HG03520 (cell line): ENCODE results near the gene WDR35.
A peak's percentile ranks its signal among the peaks of the same experiment; 100 is the strongest.

Source experiments
- ATAC-seq: cut with Tn5 transposase; IDR thresholded peaks from one replicate; pipeline ENCODE4 v1.9.1; 2021; ENCODE audit warnings: mild to moderate bottlenecking, moderate library complexity; ENCODE audit not compliant: unreplicated experiment

Gene WDR35

DNA sequence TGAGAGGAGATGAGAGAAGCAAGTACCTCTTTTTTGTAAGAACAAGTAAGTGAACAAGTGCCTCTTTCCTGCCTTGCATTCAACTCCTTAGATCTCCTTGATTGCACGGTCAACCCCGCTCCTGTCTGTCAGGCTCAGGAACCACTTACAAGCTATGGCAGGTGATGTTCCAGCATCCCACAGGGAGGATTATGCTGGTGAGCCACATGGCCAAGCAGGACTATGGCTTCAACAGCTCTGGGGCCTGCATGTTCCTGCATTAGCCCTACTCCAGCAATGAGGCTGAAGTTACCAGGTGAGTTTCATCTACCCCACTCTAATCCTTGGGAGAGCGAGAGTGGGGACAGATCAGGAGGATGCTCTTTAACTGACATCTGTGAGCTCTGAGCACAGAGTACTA is 117.6 kb downstream of the WDR35 start:
- ATAC-seq: no peak

DNA sequence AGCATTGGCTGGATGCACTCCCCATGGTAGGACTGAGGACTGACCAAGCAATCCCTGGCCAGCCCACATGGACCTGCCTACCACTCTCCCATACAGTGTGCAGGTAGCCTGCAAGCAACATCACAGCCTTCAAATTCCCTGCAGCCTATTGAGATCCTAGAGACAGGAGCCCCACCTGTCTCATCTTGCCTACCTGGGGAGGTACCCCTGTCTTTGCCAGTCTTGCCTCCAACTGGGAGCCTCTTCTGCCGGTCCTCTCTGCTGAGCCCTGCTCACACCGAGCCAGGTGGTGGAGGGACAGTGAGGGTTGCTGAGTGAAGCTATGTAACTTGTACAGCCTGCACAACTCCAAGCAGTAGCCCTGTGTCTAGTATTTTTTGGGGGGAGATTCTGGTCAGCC is 118.1 kb downstream of the WDR35 start:
- no peak for ATAC-seq

DNA sequence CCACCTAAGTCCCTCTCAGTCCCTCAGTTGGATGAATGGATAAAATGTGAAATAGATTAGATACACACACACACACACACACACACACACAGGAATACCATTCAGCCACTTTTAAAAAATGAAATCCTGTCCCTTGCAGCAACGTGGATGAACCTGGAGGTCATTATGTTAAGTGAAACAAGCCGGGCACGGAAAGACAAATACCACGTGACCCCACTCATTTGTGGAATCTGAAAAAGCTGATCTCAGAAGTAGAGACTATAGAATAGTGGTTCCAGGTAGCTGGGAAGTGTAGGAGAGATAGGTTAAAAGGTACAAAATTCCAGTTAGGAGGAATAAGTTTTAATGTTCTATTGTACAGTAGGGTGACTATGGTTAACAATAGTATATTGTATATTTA is 119.1 kb downstream of the WDR35 start:
- no peak for ATAC-seq

DNA sequence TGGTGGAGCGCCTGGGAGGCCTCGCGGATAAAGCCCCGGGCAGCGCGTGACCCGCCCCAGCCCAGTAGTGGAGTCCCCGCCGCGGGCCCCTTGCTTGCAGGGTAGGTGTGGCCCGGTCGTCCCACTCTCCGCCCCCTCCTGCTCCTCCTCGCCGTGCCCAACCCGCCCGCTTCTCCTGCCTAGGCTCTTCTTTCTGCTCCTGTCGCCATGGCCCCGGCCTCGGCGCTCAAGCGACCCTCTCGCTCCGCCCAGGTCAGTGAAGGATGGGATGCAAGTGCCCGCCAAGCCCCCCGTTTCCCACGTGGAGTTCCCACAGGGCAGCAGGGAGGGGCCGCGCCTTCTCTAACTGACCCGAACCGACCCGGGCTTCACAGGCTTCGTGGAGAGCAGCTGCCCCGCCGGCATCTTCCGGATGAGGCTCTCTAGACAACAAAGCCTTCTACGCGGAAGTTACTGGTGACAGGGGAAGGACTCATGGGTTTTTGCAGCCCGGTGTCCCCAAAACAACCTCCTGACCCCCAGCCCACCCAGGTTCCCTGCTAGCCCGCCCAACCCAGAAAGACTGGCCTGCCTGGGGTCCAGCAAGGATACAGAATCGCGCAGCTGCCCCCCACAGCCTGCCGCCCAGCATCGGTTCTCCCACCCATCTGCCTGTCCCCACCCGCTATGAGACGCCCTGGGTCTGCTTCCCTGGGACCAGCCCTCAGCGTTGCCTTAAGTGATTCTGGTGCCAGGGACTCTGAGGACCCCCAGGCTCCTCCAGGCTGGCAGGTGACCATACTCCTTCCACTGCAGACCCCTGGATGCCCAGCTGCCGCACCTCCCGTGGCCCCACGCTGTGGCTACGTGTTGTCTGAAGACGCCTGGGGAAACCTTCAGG is 121.0 kb downstream of the WDR35 start:
- peak; percentile 70 for ATAC-seq

DNA sequence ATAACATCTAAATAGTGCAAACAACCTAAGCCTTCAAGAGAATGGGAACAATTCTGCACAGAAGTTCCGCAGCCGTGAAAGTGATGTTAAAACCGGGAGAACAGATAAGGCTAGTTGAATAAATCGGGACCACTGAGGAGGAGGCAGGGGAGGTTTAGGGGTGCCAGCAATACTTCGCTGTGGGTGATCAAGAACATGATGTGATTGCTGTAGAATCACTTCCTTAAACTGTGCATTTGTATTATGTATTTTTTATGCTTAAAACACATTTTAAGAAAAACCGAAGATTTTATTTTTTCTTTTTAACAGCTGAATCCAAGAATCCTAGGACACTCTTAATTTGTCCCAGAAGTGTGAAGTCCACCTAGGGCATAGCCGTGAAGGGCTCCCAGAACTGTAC is 121.7 kb downstream of the WDR35 start:
- no peak for ATAC-seq

DNA sequence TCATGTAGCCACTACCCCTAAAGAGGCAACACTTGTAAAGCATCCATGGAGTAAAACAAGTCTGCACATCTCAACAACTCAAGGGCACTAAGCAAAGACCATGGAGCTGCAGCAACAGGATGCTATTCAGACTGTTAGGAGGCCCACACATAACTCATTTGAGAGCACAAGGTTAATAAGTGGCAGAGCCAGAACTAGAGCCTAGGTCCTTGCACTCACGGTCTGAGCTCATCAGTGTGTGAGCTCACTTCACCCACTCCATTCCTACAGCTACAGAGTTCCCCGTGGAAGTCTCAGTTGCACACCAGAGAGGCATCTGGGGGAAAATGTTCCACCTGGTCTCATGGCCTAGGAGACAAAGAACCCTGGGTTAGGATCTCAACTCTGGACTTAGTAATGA is 123.1 kb downstream of the WDR35 start:
- peak; percentile 34 for ATAC-seq

DNA sequence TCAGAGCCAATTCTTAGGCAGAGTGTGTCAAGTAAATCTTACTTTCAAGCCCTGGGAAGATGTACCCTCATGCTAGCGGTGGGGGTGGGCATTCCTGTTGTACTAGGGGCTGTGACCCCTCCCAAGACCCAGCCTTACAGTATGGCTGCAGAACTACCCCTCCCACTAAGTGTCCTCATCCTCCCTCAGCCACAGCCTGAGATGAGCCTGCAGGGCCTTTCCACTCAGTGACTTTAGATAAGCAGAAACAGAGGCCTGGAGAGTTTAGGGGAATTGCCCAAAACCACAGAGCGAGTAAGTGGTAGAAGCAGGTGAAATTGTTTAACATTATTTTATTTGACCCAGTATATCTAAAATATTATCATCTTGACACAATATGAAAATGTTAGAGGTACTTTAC is 124.8 kb downstream of the WDR35 start:
- ATAC-seq: no peak

DNA sequence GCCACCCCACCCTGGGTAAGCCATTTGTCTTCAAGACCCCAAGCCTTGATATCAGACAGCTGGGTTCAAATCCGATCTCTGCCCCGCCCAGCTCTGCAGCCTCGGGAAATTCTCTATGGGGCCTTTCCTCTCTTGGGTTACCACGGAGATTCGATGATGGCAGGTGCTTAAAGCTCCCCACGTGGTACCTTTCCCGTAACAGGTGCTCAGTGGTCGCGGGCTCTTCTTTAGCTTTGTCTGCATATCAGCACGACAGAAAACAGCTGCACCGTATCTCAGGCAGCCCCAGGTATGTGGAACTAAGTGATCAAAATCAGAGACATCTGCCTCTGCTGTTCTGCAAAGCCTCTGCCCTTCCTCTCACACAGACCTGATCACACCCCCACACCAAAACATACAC is 125.5 kb downstream of the WDR35 start:
- no peak for ATAC-seq

DNA sequence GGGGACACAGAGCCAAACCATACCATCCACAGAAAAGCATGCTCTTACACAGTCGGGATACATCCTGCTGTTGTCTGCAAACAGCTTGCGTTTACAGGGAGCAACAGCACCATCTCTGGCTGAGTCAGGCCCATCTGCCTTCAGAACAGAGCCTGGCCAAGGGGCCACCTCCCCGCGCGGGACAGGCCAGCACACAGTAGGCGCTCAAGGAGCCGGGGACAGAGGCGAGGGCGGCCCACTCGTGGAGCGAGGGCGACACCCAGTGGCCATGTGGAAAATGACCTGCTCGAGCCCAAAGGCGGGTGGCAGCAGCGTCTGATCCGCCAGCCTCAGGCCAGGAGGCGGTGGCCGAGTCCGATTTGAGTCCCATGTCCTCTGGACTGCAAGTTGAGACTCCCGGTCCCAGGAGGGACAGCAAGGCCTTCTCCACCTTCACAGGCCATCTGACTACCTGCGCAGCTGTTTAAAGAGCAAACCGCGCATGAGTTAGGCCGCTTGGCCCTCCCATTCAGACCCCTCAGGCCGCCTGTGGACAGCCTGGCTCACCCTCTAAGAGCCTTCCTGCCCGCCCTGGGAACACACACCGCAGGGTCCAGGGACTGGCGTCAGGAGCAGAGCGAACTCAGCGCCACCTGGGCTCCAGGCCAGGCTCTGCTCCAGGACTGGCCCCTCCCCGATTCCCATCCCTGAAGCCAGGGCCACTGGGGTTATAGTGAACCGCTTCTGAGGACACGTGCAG is 126.4 kb downstream of the WDR35 start:
- ATAC-seq: peak; percentile 67

DNA sequence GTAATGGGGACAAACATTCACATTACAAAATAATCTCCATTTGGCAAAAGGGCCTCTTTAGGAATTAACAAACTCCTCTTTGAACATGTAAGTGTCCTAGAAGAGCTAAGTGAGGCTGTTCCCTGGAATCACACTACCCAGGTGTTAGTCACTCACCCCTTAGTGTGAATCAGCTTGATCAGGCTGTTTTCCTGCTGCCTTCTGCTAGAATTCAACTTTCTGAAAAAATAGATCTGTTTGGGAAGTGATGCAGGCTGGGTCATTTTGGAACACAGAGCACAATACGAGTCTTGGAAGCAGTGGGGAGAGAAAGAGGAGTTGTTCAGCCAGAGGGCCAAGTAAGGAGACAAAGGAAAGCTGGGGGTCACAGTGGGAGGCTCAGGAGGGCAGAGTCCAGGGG is 128.1 kb downstream of the WDR35 start:
- no peak for ATAC-seq
